NCI-H446 treated with DMSO at 0.1 percent for 48 hours (cell line): ENCODE measurements around the gene GTPBP3.

ENCODE experiments used
- DNase-seq: peaks from one replicate; lab custom pipeline; 2025; lab: John Stamatoyannopoulos, UW

The GTPBP3 gene

GRCh38 chr19:17385878-17386611, 48.7 kb downstream of the GTPBP3 start:
- DNase-seq, result no peak

GRCh38 chr19:17389288-17389687, 51.9 kb downstream of the GTPBP3 start:
- no peak for DNase-seq

- no peak for DNase-seq
These were observed 52.8 kb downstream of the GTPBP3 start for GRCh38 chr19:17389957-17390664.

DNA sequence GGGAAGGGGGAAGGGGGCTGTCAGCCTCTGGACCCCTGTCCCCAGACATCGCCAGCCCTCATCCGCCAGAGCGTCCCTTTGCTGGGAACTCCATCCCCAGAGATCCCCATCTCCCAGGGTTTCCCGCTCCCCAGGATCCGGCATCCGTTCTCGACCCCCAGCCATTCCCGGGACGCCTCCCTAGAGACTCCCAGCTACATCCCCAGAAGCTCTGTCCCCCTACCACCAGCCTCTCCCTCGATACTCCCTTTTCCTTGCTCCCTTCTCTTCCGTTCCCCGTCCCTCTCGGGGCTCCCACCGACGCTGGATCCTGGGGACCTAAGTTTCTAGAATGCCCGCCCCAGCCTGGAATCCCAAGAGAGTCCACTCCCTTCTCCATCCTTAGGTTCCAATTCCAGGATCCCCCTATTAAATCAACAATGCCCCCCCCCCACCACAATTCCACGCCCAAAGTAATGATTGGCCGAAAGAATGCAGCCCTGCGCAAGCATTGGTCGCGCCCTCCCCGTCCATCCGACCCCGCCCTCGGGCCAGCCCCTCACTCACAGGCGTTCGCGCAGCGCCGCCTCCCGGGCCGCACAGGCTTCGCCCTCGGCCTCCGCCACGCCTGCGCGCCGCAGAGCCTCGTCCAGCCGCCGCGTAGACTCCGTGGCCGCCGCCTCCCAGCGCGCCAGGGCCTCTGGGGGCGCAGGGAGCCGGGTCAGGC, 53.5 kb downstream of the GTPBP3 start:
- peak; percentile 73 for DNase-seq

DNA sequence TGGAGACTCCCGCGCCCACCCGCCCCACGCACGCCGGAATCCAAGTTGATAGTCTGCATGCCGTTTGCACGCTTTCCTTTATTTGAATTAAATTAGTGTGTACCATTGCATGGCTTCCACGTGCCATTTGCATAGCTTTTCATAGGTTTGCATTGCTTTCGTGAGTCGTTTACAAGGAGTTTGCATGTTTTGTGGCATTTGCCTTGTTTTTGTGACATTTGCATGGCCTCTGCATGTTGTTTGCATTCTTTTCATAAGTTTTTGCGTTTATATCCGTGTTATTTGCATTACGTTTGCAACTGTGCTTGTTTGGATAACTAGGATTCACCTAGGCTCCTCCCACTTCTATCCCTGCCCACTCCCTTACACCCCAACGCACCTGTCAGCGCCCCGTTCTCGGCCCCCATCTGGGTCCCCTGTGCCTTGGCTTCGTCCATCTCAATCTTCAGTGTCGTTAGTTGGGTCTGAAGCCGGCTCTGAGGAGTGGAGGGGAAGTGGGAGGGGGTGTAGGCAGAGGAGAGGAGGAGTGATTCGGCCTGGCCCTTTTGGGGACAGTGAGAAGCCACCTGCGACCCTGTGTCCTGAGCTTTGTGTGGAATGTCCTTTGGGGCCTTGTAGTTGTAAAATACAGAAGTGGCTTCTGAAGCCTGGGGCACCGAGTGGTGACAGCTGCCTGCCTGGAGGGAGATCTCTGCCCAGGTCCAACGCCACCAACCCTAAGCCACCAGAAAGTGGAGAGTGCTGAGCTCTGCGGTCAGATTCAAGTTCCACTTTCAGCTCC, 54.2 kb downstream of the GTPBP3 start:
- no peak for DNase-seq
